ENCODE results near the gene HHIPL1.

Gene HHIPL1

GRCh38 chr14:99664058-99664936, 19.4 kb downstream of the HHIPL1 start:
- in situ Hi-C loops (cut with HindIII; ENCODE audit: low sequenced_read_pairs) = no loop called here

GRCh38 chr14:99664937-99665273, 20.0 kb downstream of the HHIPL1 start:
- no peak overlapping the region for H3K4me3 ChIP-seq (ENCODE audit: low read depth, low read length)
- TF ChIP-seq, protein P1, sequence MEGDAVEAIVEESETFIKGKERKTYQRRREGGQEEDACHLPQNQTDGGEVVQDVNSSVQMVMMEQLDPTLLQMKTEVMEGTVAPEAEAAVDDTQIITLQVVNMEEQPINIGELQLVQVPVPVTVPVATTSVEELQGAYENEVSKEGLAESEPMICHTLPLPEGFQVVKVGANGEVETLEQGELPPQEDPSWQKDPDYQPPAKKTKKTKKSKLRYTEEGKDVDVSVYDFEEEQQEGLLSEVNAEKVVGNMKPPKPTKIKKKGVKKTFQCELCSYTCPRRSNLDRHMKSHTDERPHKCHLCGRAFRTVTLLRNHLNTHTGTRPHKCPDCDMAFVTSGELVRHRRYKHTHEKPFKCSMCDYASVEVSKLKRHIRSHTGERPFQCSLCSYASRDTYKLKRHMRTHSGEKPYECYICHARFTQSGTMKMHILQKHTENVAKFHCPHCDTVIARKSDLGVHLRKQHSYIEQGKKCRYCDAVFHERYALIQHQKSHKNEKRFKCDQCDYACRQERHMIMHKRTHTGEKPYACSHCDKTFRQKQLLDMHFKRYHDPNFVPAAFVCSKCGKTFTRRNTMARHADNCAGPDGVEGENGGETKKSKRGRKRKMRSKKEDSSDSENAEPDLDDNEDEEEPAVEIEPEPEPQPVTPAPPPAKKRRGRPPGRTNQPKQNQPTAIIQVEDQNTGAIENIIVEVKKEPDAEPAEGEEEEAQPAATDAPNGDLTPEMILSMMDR (IDR thresholded peaks at IDR 0.05; ENCODE audit: low read depth, low read length, missing control alignments) = no peak
- in situ Hi-C loops (cut with HindIII; ENCODE audit: low sequenced_read_pairs) = no loop called here
- DNase-seq (ENCODE audit: low read depth) = no peak

More at GRCh38 chr14:99664058-99664936, 19.4 kb downstream of the HHIPL1 start:
- no peak overlapping the region for H3K4me3 ChIP-seq (ENCODE audit: low read depth, low read length)
- TF ChIP-seq, protein P1 (IDR thresholded peaks at IDR 0.05; ENCODE audit: low read depth, low read length, missing control alignments) = no peak
- no peak for DNase-seq (ENCODE audit: low read depth)

- in situ Hi-C loops (cut with HindIII; ENCODE audit: low sequenced_read_pairs) = no loop called here
- no peak overlapping the region for H3K4me3 ChIP-seq (ENCODE audit: low read depth, low read length)
- TF ChIP-seq, protein P1 (IDR thresholded peaks at IDR 0.05; ENCODE audit: low read depth, low read length, missing control alignments) = no peak
- DNase-seq (ENCODE audit: low read depth) = no peak
Measured at GRCh38 chr14:99666533-99666932, 21.6 kb downstream of the HHIPL1 start.

GRCh38 chr14:99667045-99667444, 22.1 kb downstream of the HHIPL1 start:
- H3K4me3 ChIP-seq (ENCODE audit: low read depth, low read length) = no peak overlapping the region
- in situ Hi-C loops (cut with HindIII; ENCODE audit: low sequenced_read_pairs) = no loop called here
- DNase-seq (ENCODE audit: low read depth) = no peak
- TF ChIP-seq, protein P1 (IDR thresholded peaks at IDR 0.05; ENCODE audit: low read depth, low read length, missing control alignments) = no peak

DNA sequence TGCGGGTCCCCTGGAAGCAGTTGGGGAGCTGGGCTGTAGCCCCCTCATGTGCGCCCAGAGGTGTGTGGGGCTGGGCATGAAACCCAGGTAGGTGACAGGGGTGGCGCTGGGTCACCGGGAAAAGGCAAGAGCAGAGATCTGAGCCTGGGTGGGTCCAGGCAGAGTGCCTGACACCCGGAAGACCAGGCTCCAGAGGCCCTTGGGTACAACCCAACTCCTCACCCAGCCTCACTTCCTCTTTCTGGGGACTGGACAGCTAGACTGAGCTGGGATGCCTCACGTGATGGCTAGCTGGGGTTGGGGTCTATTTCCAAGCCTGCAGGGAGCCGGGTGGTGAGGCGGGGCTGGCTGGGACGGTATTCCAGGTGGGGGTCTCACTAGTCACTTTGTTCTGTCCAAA, 22.9 kb downstream of the HHIPL1 start:
- DNase-seq (ENCODE audit: low read depth) = no peak
- TF ChIP-seq, protein P1 (IDR thresholded peaks at IDR 0.05; ENCODE audit: low read depth, low read length, missing control alignments) = no peak
- in situ Hi-C loops (cut with HindIII; ENCODE audit: low sequenced_read_pairs) = no loop called here
- no peak overlapping the region for H3K4me3 ChIP-seq (ENCODE audit: low read depth, low read length)

DNA sequence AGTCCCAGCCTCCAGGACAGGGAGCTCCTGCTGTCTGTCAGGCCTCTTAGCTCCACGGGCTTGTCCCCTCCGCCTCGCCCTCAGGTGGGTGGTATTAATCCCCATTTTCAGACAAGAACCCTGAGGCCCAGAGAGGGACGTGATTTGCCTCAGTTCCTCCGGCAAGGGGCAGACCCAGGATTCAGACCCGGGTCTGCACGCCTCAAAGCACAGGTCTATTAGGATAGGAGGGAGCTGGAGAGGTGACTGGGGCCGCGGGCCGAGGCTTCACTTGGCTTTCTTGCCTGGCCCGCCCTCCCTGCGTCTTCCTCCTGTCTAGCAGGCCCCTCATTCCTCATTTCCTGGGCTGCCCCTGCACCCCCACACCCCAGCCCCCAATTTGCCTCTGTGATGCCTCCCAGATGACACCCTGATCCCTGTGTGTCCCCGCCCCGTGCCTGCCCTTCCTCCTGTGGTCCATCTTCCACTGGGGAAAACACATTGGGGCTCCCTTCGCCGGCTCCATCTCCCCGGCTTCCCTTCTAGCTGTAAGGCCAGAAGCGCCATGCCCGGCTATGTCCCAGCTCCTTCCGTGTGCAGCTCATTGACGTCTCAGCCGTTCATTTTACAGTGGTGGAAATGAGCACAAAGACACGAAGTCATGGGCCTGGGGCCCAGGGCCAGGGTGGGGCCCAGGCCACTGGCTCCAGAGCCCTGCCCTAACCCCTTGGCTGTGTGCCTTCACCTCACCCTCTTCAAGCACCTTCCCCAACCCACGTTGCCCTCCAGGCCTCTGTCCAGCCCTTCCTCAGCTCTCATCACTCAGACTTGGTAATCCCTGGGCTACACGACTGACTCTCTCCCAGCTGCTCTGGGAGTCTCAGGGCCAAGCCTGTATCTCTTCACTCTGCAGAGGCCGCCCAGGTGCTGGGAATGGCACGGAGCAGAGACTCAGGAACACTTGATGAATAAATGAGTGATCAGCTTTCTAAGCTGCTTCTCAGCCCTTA, 23.7 kb downstream of the HHIPL1 start:
- H3K4me3 ChIP-seq (ENCODE audit: low read depth, low read length) = no peak overlapping the region
- no peak for DNase-seq (ENCODE audit: low read depth)
- in situ Hi-C loops (cut with HindIII; ENCODE audit: low sequenced_read_pairs) = no loop called here
- TF ChIP-seq, protein P1 (IDR thresholded peaks at IDR 0.05; ENCODE audit: low read depth, low read length, missing control alignments) = no peak
